Stimulated activated memory B cell treated with anti-CD40 and anti-IgM and Interleukin-4, amounts not matched to agents 10 μg/mL and 1 μg/mL and 100 μg/mL, for 72 hours (primary cell): Measurements from ENCODE around the gene PRCD.

Experiments used
- ATAC-seq: fragments of 150-1000 bp; cut with Tn5 transposase; 2 replicates; pipeline ENCODE4 v1.10.0; 2021
- H3K27ac Mint-ChIP-seq: one replicate; pipeline ENCODE4 v1.8.0; 2022; ENCODE audit warnings: mild to moderate bottlenecking, mixed read lengths
- H3K27me3 Mint-ChIP-seq: one replicate; pipeline ENCODE4 v1.8.0; 2022; ENCODE audit warnings: mixed read lengths
- H3K36me3 Mint-ChIP-seq: one replicate; pipeline ENCODE4 v1.8.0; 2022; ENCODE audit warnings: mixed read lengths
- H3K4me1 Mint-ChIP-seq: one replicate; pipeline ENCODE4 v1.8.0; 2022; ENCODE audit warnings: mixed read lengths
- H3K4me3 Mint-ChIP-seq: one replicate; pipeline ENCODE4 v1.8.0; 2022; ENCODE audit warnings: mild to moderate bottlenecking, moderate library complexity, mixed read lengths
- H3K9me3 Mint-ChIP-seq: one replicate; pipeline ENCODE4 v1.8.0; 2022; ENCODE audit warnings: mixed read lengths

PRCD gene, protein sequence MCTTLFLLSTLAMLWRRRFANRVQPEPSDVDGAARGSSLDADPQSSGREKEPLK

DNA sequence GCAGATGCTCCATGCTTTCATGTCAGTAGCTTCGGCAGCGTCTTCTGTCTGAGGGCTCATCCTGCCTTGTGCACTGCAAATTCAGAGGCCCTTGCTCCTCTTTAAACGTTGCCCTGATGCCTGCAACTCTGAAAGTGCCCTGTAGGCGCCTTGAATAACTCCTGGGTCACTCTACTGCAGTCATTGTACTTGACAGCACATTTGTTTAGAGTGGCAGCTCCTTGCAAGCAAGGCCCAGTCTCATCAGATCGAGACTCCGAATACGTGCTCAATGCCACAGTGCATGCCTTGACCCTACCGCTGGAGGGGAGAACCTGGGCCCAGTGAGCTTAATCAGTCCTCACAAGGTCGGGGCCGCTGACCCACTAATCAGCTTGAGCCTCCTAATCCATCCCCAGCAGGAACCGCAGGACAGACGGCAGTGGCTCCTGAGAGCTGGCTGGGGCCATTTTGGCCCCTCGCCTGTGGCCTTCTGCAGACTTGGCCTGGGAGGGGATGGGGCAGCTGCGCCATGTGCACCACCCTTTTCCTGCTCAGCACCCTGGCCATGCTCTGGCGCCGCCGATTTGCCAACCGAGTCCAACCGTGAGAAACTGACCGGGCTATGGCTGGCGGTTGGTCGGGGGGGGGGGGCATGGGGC lies at the start of gene PRCD:
TSS of gene PRCD (plus strand) at position 414 of the 641 bp plus-strand sequence. CDS start at position 512, 98 bp downstream.
- Mint-ChIP-seq H3K9me3 (no peaks in the 10 kb centered on the region), H3K27ac (no peak within 1 kb of the TSS), H3K4me1 (peaks cover 32% of the 10 kb centered on the region), H3K27me3 (peaks cover 42% of the 10 kb centered on the region), H3K36me3 (no peaks in the 10 kb centered on the region), H3K4me3 (peak within 1 kb of the TSS; percentile 63)
- no peak for ATAC-seq

DNA sequence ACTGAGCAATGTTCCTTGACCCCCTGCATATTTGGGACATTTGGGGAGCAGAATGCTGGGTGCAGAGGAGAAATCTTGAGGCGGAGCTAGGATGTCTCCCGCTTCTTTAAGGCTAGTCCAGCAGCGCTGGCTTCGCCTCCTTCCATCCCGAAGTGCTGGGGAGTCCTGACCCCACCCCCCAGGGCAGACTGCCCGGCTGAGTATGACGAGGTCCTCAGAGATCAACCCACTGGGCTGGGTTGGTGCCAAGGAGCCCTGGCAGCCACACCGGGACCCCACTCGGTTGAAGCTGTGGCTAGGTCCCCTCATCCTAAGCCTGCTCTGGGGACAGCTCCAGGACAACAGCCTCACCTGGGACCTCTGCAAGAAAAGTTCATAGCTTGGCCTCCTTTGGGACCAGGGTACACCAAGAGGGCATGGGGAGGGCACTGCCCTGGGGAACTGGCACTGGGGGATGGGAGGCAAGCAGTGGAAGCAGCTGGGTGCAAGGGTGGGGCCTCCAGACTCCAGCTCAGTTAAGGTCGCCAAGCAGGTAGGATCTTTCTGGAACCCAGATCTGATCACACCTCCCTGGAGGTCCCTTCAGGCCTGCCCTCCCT lies 49.6 kb upstream of the PRCD start:
- Mint-ChIP-seq H3K9me3 (no peaks in the 10 kb centered on the region), H3K36me3 (peaks cover 16% of the 10 kb centered on the region), H3K4me3 (peak overlapping the region; percentile 30), H3K27ac (peak overlapping the region; percentile 96), H3K4me1 (peaks cover 81% of the 10 kb centered on the region), H3K27me3 (no peaks in the 10 kb centered on the region)
- no peak for ATAC-seq

DNA sequence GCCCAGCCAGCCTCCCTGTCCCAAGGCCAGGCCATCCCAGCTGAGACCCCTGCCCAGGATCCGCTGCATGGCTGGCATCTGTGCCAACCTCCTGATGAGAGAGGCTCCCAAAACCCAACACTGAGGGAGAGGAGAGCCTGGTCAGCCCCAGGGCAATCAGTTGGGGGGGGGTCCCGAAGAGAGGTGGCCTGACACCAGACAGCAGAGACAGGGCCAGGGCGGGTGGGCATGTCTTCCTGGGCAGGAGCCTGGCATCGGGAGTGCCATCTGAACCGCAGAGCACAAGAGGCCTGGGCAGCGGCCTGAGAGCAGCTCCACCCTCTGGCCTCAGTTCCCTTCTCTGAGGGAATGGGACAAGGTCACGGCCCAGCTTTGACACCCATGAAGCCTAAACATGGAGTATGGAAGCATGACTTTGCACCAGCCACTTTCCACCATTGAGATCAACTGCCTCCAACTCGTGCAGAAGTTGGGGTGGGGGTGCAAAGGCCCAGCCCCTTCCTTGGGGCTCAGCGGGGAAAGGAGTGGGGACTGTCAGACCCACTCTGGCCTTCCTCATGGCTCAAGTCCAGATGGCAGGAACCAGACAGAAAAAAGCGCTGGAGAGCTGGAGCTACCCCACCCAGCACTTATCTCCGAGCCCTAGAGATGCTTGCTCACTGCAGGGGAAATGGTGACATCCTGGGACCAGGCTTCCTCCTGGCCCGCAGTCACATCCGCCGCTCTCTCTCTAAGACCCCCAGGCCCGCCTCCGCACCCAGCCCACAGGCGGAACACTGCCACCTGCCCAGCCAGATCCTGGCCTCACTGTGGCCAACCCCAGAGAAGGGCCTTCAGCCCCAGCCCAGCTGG lies 48.3 kb upstream of the PRCD start:
- H3K4me1 Mint-ChIP-seq, result peaks cover 85% of the 10 kb centered on the region
- peak; percentile 25 for ATAC-seq
- peak overlapping the region; percentile 96 for H3K27ac Mint-ChIP-seq

DNA sequence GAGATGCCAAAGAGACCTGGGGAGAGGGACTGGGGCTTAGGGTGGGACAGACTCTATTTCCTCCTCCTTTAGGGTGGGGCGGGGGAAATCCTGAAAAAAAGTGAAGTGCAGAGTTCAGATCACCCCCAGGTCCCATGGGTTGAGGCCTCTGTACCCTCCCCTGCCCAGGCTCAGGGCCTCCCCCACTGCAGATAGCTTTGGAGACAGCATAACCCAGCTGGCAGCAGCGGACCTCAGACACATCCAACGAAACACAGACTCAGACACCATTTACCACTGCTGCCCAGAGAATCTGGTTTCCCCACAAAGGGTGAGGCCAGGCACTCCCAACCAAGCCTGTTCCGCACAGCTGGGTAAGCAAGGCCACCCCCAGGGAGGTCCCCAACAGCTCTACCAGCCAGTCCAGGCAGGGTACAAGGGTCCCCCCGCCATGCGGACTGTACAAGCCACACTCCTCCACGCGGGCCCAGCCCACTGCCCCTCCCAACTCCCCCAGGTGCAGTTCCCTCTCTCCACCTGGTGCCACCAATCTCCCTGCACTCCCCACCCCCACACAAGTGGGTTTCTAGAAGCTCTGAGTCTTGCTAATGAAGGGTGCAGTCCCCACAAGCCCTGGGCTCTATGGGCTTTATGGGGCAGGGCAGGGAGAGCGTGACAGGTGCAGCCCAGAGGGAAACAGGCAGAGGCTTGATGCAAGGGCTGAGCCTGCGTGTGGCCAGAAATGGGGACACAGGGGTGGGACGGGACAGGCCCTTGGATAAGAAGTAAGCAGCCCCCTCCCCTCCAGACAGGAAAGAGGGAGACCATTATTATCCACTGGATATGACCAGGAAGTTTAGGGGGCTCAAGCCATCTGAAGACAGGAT lies 47.5 kb upstream of the PRCD start:
- peak overlapping the region; percentile 96 for H3K27ac Mint-ChIP-seq
- H3K9me3 Mint-ChIP-seq, result no peaks in the 10 kb centered on the region
- H3K4me3 Mint-ChIP-seq, result peak overlapping the region; percentile 76
- peaks cover 8% of the 10 kb centered on the region for H3K36me3 Mint-ChIP-seq
- peaks cover 91% of the 10 kb centered on the region for H3K4me1 Mint-ChIP-seq
- no peaks in the 10 kb centered on the region for H3K27me3 Mint-ChIP-seq
- peak; percentile 76 for ATAC-seq

More for the DNA sequence above, 48.3 kb upstream of the PRCD start:
- Mint-ChIP-seq H3K4me3 (peak overlapping the region; percentile 76), H3K27me3 (no peaks in the 10 kb centered on the region), H3K9me3 (no peaks in the 10 kb centered on the region), H3K36me3 (peaks cover 9% of the 10 kb centered on the region)

DNA sequence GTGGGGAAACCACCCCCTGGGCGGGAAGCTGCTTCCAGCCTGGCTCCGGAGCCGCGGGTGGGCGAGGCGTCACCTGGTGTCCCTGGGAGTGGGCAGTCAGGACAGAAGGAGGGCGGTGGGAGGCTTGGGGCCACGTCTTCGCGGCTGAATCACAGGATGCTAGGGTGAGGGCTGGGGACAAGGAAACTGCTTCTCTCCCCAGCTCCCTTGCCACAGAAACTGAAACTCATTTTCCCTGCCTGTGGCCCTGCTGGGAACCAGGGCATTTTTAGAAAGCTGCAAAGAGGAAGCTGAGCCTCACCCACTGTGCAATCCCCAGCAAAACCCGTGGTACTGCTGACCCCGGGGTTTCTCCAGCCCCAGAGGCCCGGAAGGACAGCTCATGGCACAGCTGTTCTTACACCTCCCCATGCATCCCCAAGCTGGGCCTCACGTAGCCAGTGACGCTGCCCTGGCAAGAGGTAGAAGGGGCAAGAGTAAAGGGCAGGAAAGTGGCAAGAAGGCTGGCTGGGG lies 46.8 kb upstream of the PRCD start:
- Mint-ChIP-seq H3K27ac (peak overlapping the region; percentile 96), H3K36me3 (peaks cover under 1% of the 10 kb centered on the region), H3K27me3 (no peaks in the 10 kb centered on the region), H3K4me3 (peak overlapping the region; percentile 76), H3K9me3 (no peaks in the 10 kb centered on the region), H3K4me1 (peaks cover 92% of the 10 kb centered on the region)
- peak; percentile 74 for ATAC-seq

DNA sequence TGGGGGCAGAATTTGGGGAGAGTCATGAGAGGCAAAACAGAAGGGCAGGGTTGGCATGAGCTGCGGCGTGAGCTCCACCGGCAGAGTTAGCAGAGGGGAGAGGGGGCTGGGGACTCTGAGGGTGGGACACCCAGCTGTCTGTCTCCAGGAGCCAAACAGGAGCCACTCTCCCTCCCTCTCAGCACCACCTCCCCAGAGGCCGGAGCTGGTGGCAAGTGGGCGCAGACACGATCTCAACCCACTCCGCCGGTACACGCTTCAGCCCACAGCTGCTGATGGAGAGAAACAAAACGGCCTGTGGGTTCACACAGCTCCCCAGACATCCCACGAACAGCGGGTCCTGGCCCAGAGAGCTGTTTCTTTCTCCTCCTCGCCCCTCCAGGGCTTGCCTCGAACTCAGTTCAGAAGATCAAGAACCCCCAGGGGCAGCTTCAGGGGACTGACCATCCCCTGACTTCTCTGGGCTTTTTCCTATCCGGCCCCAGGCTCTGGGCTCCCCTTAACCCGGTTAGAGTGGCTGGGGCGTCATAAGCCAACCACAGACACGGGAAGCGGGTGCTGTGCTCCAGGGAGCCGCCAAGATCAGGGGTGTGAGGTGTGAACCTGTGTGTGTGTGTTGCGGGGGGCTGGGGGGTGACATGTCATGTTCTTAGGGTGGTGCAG lies 46.2 kb upstream of the PRCD start:
- Mint-ChIP-seq H3K27ac (peak overlapping the region; percentile 96), H3K9me3 (no peaks in the 10 kb centered on the region), H3K4me3 (peak overlapping the region; percentile 76), H3K36me3 (peaks cover under 1% of the 10 kb centered on the region), H3K27me3 (no peaks in the 10 kb centered on the region), H3K4me1 (peaks cover 98% of the 10 kb centered on the region)
- peak; percentile 1 for ATAC-seq

DNA sequence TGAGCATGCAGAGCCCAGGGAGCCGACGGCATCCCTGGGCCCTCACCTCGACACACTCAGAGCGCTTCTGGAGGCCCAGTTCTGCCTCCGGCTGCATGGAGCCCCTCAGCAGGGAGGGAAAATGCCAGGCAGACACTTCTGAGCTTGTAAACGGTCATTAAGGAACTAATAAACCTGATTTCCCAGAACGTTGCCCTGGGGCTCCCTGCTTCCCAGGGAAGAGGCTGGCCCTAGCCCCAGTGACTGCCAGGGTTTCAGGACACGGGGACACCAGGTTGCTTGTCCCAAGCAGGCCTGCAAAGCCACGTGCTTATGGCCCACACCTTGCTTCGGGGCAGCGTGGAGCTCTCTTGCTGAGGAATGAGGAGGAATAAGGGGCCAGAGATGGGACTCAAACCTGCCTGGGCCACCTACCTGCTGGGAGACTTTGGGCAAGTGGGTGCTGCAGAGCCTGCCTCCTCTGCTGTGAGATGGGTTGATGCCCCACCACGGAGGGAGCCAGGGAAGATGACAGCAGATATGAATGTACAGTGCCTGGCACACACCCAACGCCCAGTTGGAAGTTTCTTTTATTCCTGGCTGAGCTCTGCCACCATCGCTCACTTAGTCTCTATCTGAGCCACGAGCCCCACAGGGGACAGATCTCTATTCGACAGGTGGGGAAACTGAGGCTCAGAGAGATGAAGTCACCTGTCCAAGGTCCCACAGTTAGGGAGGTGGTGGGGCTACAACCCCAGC lies 44.0 kb upstream of the PRCD start:
- peak overlapping the region; percentile 96 for H3K27ac Mint-ChIP-seq
- H3K36me3 Mint-ChIP-seq, result peaks cover 18% of the 10 kb centered on the region
- H3K9me3 Mint-ChIP-seq, result no peaks in the 10 kb centered on the region
- no peaks in the 10 kb centered on the region for H3K27me3 Mint-ChIP-seq
- H3K4me3 Mint-ChIP-seq, result peak overlapping the region; percentile 17
- H3K4me1 Mint-ChIP-seq, result peaks cover 91% of the 10 kb centered on the region
- ATAC-seq, result no peak

DNA sequence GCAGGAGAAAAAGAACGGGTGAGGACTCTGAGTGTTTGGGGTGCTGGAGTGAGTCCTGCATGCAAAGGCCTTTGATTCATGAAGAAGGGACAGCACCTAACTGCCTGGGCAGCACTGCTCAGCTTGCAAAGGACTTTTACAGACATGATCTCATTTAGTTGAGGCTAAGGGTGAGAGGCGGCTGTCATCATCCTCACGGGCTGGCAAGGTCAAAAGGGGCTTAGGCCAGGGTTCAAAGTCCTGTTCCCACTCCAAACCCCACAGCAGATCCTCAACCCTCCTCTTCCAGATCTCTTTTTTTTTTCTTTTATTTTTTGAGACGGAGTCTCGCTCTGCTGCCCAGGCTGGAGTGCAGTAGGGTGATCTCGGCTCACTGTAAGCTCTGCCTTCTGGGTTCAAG lies 43.4 kb upstream of the PRCD start:
- Mint-ChIP-seq H3K9me3 (no peaks in the 10 kb centered on the region), H3K27ac (peak overlapping the region; percentile 96), H3K4me3 (peak overlapping the region; percentile 100), H3K27me3 (no peaks in the 10 kb centered on the region), H3K4me1 (peaks cover 88% of the 10 kb centered on the region), H3K36me3 (peaks cover 18% of the 10 kb centered on the region)
- no peak for ATAC-seq

DNA sequence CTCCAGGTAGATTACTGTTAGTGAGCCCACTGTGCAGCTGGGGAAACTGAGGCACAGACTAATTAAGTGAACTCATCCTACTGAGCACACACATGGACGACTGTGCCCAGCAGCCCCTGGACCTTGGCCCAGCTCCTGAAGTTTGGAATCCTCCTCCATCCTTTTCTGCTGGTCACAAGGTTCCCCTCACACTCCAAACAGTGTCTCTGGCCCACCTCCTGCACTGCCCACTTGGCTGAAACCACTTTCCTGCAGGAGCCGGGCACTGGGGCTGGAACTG lies 42.2 kb upstream of the PRCD start:
- Mint-ChIP-seq H3K4me1 (peaks cover 88% of the 10 kb centered on the region), H3K27me3 (no peaks in the 10 kb centered on the region), H3K27ac (peak overlapping the region; percentile 96), H3K9me3 (no peaks in the 10 kb centered on the region), H3K36me3 (peaks cover 18% of the 10 kb centered on the region), H3K4me3 (peak overlapping the region; percentile 100)
- ATAC-seq, result no peak

DNA sequence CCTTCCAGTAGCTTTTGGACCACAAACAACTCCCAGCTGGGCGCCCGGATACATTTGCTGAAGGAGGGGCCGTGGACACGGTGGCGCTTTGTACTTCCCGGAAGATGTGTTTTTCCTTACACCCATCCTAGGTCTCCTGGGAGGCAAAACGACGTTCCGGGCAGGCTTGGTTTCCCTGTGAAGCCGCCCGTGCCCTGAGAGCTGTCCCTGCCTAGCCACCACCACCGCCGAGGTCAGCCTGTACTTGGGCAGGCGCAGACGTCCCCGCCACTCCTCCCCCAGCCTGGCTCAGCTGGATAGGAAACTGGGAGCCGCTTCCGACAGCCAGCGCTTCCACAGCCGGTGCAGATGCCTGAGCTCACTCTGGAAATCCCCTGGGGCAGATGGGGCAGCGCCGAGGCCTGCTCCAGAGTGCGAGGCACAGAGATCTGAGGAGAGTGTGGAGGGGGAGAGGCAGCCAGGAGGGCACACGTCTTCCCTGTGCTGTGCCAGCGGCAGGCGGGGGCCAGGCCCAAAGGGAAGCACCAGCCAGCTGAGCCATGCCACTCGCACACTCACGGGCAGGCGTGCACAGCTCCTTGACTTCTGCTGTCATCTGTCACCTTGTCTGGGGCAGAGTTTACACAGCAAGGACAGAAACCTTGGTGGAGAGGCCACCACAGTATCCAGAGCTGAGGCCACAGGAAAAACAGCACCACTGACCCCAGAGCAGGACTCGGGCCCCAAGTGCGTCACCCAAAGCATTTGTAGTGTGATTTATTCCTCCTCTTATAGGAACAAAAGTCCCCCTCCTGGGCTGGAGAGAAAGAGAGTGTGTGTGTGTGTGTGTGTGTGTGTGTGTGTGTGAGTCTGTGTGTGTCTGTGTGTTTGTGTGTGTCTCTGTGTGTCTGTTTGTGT lies 41.6 kb upstream of the PRCD start:
- Mint-ChIP-seq H3K36me3 (peaks cover 18% of the 10 kb centered on the region), H3K27ac (peak overlapping the region; percentile 96), H3K27me3 (no peaks in the 10 kb centered on the region), H3K9me3 (no peaks in the 10 kb centered on the region), H3K4me3 (peak overlapping the region; percentile 100), H3K4me1 (peaks cover 85% of the 10 kb centered on the region)
- ATAC-seq, result peak; percentile 5

DNA sequence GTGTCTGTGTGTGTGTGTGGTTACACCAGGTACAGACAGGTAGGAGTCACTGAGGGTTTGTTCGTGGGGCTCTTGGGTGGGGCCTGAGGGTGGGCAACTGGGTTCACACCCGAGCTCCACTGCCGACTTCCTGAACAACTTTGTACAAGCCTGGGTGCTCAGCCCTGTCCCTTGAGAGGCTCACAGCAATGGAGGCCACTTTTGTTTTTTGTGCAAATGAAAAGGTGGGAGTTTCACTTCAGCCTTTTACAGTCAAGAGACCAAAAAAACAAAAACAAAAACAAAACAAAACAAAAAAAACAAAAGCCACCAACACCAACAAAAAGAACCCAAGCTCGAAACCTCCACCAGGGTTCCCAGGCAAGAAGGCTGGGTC lies 41.0 kb upstream of the PRCD start:
- peaks cover 80% of the 10 kb centered on the region for H3K4me1 Mint-ChIP-seq
- peak overlapping the region; percentile 96 for H3K27ac Mint-ChIP-seq
- H3K36me3 Mint-ChIP-seq, result peaks cover 18% of the 10 kb centered on the region
- H3K4me3 Mint-ChIP-seq, result peak overlapping the region; percentile 100
- ATAC-seq, result peak; percentile 56
- no peaks in the 10 kb centered on the region for H3K9me3 Mint-ChIP-seq
- H3K27me3 Mint-ChIP-seq, result no peaks in the 10 kb centered on the region

DNA sequence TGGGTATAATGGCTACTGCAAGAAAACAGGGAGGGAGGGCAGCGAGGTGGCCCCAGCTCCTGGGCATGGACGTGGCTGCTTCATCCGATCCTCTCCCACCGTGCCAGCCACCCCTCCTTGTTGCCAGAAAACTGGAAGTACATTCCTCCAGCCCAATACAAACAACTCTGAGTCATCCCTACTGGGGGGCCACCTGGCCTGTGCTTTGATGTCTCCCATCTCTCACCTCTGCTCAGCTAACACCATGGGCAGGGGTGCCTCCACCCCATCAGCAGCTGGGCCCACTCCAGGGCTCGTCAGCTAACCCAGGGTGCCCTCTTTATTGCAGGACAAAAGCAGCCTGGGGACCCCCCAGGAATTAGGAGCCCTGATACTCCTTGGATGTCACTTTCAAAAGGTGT lies 40.6 kb upstream of the PRCD start:
- H3K27ac Mint-ChIP-seq, result peak overlapping the region; percentile 96
- no peak for ATAC-seq
- peaks cover 80% of the 10 kb centered on the region for H3K4me1 Mint-ChIP-seq
- no peaks in the 10 kb centered on the region for H3K9me3 Mint-ChIP-seq
- H3K27me3 Mint-ChIP-seq, result no peaks in the 10 kb centered on the region
- H3K36me3 Mint-ChIP-seq, result peaks cover 18% of the 10 kb centered on the region
- H3K4me3 Mint-ChIP-seq, result peak overlapping the region; percentile 100
